HG03439 (cell line): Measurements from ENCODE around the gene H2AZ2.
"Not testable (repeated sequence)": the region's sequence is repeated elsewhere in the genome, so short reads cannot be mapped to it uniquely, and the experiment has no call there.

Experiments
- ATAC-seq: cut with Tn5 transposase; IDR thresholded peaks from one replicate; pipeline ENCODE4 v1.9.1; 2021; ENCODE audit warnings: mild to moderate bottlenecking, moderate library complexity; ENCODE audit not compliant: unreplicated experiment

Gene H2AZ2

DNA sequence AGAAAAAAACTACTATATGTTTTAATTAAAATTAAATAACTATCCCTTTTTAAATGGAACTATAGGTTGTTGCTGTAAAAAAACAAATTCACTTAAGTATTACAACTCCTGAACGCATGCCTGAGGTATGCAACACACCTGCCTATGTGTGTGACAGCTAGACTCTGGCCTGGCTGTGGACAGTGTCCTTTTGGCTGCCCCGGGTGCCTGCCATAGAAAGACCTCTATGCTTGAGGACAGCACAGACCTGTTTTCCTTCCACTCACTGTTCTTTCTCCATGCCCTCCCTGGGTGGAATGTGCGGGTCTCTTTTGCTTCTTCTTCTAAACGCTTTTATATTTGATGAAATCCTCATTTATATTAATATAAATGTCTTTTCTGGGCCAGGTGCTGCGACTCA is 57.9 kb downstream of the H2AZ2 start:
- ATAC-seq: no peak

GRCh38 chr7:44787762-44788161 is 60.1 kb downstream of the H2AZ2 start:
- no peak for ATAC-seq

DNA sequence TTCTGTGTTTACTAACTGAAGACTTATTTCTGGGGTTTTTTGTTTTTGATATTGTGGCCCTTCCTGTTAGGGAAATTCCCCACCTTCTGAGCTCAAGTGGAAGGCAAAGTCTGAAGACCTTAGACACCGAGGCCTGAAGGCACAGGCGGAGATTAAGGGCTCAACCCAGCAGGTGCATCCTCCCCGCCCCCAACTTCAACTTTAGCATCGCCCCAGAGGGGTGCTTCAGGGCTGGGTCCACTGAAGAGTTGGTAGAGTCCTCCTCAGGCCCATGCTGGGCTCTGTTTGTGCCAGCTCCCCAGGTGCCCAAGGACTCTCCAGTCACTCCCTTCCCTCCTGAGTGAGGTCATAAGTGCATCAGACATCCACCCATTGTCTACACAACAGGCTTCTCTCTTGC is 60.8 kb downstream of the H2AZ2 start:
- no peak for ATAC-seq

DNA sequence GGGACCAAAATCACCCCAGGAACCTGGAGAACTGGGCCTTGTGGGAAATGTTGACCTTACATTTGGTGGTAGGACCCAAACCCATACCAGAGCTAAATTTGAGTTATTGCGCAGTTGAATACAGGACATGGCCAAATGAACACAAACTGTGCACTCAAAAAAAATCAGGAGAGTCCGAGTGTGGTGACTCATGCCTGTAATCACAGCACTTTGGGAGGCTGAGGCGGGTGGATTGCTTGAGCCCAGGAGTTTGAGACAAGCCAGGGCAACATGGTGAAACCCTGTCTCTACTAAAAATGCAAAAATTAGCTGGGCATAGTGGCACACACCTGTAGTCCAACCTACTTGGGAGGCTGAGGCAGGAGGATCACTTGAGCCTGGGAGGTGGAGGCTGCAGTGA is 62.7 kb downstream of the H2AZ2 start:
- ATAC-seq: not testable (repeated sequence)

- ATAC-seq: no peak
Measured at GRCh38 chr7:44784364-44784763, 63.5 kb downstream of the H2AZ2 start.

DNA sequence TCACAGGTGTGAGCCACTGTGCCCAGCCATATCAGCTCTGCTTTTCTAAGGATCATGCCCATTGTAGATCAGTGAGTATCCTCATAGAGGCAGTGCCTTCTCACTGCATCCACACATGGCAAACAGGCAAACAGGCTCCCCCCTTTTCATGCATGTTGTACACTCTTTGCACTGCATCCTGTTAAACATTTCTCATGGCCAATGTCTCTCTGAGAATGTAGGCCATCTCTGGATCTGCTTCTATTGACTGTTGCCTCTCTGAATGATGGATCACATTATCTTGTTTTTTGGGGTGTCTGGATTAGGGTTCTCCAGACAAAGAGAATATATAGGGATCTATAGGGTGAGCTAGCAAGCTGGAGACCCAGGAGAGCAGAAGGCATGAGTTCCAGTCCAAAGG is 64.5 kb downstream of the H2AZ2 start:
- ATAC-seq: no peak

DNA sequence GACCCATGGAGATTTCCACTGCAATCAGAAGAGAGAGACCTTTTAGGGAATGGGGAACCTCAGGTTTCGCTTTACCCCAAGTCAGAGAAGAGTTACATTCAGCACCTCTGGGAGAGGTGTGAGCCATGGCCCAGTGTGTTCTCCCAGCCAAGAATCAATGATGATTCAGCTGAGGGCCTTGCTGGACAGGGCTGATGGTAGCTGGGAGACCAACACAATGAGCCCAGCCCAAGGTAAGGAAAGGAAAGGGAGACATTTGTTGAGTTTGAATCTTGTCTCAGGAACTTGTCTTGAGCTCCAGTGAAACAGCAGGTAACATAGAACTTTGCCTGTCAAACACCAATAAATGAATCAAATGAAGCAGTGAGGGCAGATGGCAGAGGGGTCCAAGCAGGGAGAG is 65.4 kb downstream of the H2AZ2 start:
- ATAC-seq: no peak
